DMS153 treated with DMSO at 0.1 percent for 48 hours (cell line): ENCODE measurements around the gene WIPF3.

ENCODE experiments used
- DNase-seq: peaks from one replicate; lab custom pipeline; 2025; ENCODE audit not compliant: unreplicated experiment; lab: John Stamatoyannopoulos, UW

The WIPF3 gene

GRCh38 chr7:29809533-29810155 is 3.3 kb downstream of the WIPF3 start:
- no peak for DNase-seq

- DNase-seq, result no peak
Observed at GRCh38 chr7:29810297-29810696, 4.0 kb downstream of the WIPF3 start.

GRCh38 chr7:29810813-29811482 is 4.6 kb downstream of the WIPF3 start:
- DNase-seq, result no peak

- peak; percentile 37 for DNase-seq
Observed at GRCh38 chr7:29811586-29811985, 5.3 kb downstream of the WIPF3 start.

- DNase-seq, result no peak
Observed at GRCh38 chr7:29812185-29812876, 6.0 kb downstream of the WIPF3 start.

- DNase-seq, result no peak
Observed at GRCh38 chr7:29815181-29816105, 9.1 kb downstream of the WIPF3 start.

GRCh38 chr7:29818308-29818707 is 12.0 kb downstream of the WIPF3 start:
- DNase-seq, result no peak

- DNase-seq, result no peak
Observed at GRCh38 chr7:29825775-29826529, 19.6 kb downstream of the WIPF3 start.

- no peak for DNase-seq
Observed at GRCh38 chr7:29826530-29826822, 20.2 kb downstream of the WIPF3 start.

GRCh38 chr7:29826904-29827303 is 20.6 kb downstream of the WIPF3 start:
- no peak for DNase-seq

GRCh38 chr7:29831705-29832104 is 25.4 kb downstream of the WIPF3 start:
- DNase-seq, result no peak

GRCh38 chr7:29833929-29834328 is 27.6 kb downstream of the WIPF3 start:
- DNase-seq, result no peak

- DNase-seq, result no peak
Observed at GRCh38 chr7:29835718-29836117, 29.4 kb downstream of the WIPF3 start.

- DNase-seq, result no peak
Observed at GRCh38 chr7:29839302-29839701, 33.0 kb downstream of the WIPF3 start.

GRCh38 chr7:29839921-29840320 is 33.6 kb downstream of the WIPF3 start:
- DNase-seq, result no peak

- DNase-seq, result no peak
Observed at GRCh38 chr7:29840701-29841100, 34.4 kb downstream of the WIPF3 start.

- DNase-seq, result no peak
Observed at GRCh38 chr7:29841926-29842701, 35.8 kb downstream of the WIPF3 start.

- DNase-seq, result peak; percentile 72
Observed at GRCh38 chr7:29843093-29843492, 36.8 kb downstream of the WIPF3 start.

GRCh38 chr7:29843726-29844125 is 37.4 kb downstream of the WIPF3 start:
- peak; percentile 75 for DNase-seq

- no peak for DNase-seq
Observed at GRCh38 chr7:29844559-29844958, 38.3 kb downstream of the WIPF3 start.
